ENCODE measurements around the gene SNORC.
"Not testable (repeated sequence)": the region's sequence is repeated elsewhere in the genome, so short reads cannot be mapped to it uniquely, and the experiment has no call there.

Gene SNORC

DNA sequence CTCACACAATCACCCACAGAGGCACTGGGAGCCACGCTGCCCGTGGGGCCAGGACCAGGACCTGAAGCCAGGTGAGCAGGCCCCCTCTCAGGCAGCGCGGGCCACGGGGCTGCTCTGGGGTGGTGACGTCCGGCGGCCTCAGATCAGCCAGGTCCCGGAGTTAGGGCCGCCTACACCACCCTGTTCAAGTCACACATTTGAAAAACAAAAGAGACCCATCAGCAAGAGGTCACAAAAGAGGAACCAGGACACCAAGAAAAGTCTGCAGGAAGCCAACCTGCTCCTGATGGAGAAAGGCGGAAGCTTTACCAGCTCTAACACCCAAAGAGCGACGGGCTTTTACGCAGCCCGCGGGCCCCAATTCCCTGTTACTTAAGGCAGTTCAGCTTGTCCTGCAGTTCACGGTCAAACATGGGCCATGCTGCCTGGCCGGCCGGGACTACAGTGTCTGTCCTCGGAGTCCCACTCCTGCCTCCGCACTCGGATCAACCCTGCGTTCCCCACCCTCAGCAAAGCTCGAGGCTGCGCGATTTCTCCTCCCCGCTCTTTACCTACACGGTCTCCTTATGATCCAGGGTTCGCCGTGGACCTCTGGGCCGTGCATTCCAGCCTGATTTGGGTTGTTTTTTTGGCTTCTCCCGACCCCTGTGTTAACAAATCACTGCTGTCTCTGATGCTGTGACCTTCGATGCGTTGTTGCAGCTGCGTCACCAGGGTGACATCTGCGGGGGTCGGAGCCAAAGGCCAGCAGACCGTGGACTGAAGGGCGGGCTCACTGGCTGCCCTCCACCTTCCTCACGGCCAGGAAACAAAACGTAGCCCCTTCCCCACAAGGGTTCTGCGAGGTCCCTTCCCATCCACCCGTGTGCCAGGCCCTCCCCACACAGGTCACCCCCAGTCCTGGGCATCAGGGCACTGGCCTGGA lies 31.0 kb downstream of the SNORC start:
- TF ChIP-seq, protein P1, sequence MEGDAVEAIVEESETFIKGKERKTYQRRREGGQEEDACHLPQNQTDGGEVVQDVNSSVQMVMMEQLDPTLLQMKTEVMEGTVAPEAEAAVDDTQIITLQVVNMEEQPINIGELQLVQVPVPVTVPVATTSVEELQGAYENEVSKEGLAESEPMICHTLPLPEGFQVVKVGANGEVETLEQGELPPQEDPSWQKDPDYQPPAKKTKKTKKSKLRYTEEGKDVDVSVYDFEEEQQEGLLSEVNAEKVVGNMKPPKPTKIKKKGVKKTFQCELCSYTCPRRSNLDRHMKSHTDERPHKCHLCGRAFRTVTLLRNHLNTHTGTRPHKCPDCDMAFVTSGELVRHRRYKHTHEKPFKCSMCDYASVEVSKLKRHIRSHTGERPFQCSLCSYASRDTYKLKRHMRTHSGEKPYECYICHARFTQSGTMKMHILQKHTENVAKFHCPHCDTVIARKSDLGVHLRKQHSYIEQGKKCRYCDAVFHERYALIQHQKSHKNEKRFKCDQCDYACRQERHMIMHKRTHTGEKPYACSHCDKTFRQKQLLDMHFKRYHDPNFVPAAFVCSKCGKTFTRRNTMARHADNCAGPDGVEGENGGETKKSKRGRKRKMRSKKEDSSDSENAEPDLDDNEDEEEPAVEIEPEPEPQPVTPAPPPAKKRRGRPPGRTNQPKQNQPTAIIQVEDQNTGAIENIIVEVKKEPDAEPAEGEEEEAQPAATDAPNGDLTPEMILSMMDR (IDR thresholded peaks at IDR 0.05; ENCODE audit: insufficient read depth, low read length, poor library complexity, severe bottlenecking), result no peak
- Histone ChIP-seq H3K27me3 (replicated peaks; ENCODE audit: control insufficient read depth, insufficient read depth, low read length) (no peaks in the 10 kb centered on the region; the same call in 1 of the 2 replicates), H3K36me3 (ENCODE audit: control insufficient read depth, insufficient read depth, low read length) (no peaks in the 10 kb centered on the region), H3K4me3 (replicated peaks; ENCODE audit: low read depth, low read length) (no peak overlapping the region)
- DNase-seq (ENCODE audit: extremely low read depth, insufficient read length), result no peak

DNA sequence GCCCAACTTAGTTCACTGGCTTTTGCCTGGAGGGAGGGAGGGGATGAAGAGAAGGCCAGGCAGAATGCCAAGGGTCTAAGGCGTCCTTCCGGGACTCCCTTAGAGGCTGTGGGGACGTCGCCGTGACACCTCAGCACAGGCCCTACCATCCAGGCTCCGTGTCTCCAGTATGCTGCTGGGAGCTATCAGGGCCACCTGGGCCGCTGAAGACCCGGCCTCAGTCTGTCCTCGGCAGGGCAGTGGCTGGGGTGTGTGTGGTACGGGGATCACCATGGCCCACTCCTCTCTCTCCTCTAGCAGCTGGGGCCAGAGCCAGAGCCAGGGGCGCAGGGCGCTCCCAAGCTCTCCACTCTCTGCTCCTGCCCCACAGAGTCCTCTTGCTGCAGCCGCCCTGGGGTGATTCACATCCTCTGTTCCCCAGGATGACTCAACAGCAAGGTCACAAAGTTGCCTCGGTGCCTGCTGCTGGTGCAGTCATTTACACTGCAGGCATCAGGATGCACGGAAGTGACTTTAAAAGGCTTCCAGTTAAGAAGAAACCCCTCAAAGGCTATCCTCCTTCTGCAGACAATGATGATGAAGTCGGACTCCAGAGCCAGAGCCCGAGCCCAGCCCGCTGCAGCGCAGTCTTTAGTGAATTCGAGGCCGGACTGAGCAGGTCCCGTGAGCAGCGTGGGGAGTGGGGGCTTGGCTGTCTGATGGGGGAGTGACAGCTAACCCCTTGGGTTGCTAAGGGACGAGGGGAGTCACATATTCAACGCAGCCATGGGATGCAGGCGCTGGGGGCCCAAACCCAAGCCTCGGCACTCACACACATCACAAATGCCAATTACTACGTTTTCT lies 31.9 kb downstream of the SNORC start:
- DNase-seq (ENCODE audit: extremely low read depth, insufficient read length), result no peak
- H3K27me3 ChIP-seq (replicated peaks; ENCODE audit: control insufficient read depth, insufficient read depth, low read length), result no peaks in the 10 kb centered on the region; the same call in 1 of the 2 replicates
- H3K4me3 ChIP-seq (replicated peaks; ENCODE audit: low read depth, low read length), result no peak overlapping the region
- H3K36me3 ChIP-seq (ENCODE audit: control insufficient read depth, insufficient read depth, low read length), result no peaks in the 10 kb centered on the region
- TF ChIP-seq, protein P1 (IDR thresholded peaks at IDR 0.05; ENCODE audit: insufficient read depth, low read length, poor library complexity, severe bottlenecking), result no peak

DNA sequence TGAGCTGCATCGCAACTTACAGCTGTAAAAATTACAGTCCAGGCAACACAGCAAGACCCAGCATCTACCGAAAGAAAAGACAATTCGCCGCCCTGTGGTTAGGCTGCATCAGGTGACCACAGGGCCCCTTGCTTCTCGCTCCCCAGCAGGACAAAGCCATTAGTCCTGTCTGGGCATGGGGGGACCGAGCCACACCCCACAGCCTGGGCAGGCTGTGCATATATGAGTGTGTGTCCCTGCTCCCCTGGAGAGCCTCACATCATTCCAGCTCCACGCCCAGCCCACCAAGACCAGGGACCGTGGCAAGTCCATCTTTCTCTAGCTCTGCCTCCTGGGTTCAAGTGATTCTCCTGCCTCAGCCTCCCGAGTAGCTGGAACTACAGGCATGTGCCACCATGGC lies 33.9 kb downstream of the SNORC start:
- H3K27me3 ChIP-seq (replicated peaks; ENCODE audit: control insufficient read depth, insufficient read depth, low read length), result no peaks in the 10 kb centered on the region; the same call in 1 of the 2 replicates
- no peaks in the 10 kb centered on the region for H3K36me3 ChIP-seq (ENCODE audit: control insufficient read depth, insufficient read depth, low read length)
- no peak overlapping the region for H3K4me3 ChIP-seq (replicated peaks; ENCODE audit: low read depth, low read length)
- no peak for DNase-seq (ENCODE audit: extremely low read depth, insufficient read length)
- TF ChIP-seq, protein P1 (IDR thresholded peaks at IDR 0.05; ENCODE audit: insufficient read depth, low read length, poor library complexity, severe bottlenecking), result no peak

DNA sequence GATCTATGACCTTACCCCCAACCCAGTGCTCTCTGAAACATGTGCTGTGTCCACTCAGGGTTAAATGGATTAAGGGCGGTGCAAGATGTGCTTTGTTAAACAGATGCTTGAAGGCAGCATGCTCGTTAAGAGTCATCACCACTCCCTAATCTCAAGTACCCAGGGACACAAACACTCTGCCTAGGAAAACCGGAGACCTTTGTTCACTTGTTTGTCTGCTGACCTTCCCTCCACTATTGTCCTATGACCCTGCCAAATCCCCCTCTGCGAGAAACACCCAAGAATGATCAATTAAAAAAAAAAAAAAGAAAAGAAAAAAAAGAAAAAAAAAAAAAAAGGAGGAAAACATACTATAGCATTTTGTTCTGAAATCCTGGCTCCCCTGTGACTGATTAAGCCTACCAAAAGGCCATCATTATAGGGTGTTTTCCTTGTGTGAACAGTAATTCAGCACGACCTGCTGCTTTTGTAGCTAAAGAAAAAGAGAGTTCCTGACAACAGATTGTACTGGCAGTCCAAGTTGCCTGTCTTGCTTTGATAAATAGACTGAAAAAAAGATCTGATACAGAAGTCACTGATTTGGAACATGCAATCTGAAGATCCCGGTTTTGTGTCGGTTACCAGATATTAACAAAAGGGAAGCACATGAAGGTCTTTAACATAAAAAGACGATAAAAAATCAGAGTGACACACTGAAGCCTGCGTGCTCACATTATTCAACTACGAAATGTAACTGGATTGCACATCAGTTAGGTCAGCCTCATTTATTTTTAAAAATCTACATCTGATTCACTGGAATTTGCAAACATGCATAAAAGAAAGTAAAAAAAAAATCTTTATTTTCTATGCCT lies 37.0 kb downstream of the SNORC start:
- H3K36me3 ChIP-seq (ENCODE audit: control insufficient read depth, insufficient read depth, low read length); H3K27me3 ChIP-seq (replicated peaks; ENCODE audit: control insufficient read depth, insufficient read depth, low read length); DNase-seq (ENCODE audit: extremely low read depth, insufficient read length); H3K4me3 ChIP-seq (replicated peaks; ENCODE audit: low read depth, low read length): not testable (repeated sequence)

DNA sequence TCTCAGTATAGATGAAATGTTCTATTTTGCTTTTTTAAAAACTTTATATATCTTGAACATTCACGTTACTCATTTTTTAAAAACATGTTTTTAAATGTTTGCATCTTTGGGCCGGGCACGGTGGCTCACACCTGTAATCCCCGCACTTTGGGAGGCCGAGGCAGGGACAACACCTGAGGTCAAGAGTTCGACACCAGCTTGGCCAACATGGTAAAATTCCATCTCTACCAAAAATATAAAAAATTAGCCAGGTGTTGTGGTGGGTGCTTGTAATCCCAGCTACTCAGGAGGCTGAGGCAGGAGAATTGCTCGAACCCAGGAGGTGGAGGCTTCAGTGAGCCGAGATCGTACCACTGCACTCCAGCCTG lies 37.6 kb downstream of the SNORC start:
- not testable (repeated sequence) for H3K27me3 ChIP-seq (replicated peaks; ENCODE audit: control insufficient read depth, insufficient read depth, low read length); H3K36me3 ChIP-seq (ENCODE audit: control insufficient read depth, insufficient read depth, low read length); H3K4me3 ChIP-seq (replicated peaks; ENCODE audit: low read depth, low read length); DNase-seq (ENCODE audit: extremely low read depth, insufficient read length)

DNA sequence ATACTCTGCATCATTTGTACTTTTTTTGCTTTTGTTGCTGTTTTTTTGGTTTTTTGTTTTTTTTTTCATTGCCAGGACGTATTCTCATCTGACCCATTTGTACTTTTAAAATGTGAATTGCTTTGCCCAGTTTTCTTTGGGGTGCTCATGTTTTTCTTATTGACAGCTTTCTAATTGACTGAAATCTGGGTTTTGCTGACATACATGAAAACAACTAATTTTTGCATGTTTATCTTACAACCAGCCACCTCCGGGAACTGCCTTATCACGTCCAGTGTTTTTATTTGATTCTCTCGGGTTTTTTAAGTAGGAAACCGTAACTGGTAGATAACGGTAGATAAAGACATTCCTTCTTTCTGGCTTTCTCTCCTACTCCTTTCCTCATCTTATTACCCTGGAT lies 38.6 kb downstream of the SNORC start:
- DNase-seq (ENCODE audit: extremely low read depth, insufficient read length), result no peak
- TF ChIP-seq, protein P1 (IDR thresholded peaks at IDR 0.05; ENCODE audit: insufficient read depth, low read length, poor library complexity, severe bottlenecking), result no peak
- Histone ChIP-seq H3K36me3 (ENCODE audit: control insufficient read depth, insufficient read depth, low read length) (no peaks in the 10 kb centered on the region), H3K27me3 (replicated peaks; ENCODE audit: control insufficient read depth, insufficient read depth, low read length) (no peaks in the 10 kb centered on the region; the same call in 1 of the 2 replicates), H3K4me3 (replicated peaks; ENCODE audit: low read depth, low read length) (no peak overlapping the region)

Data from GM06990 (cell line).